Activated B cell treated with CpG ODN at 0.5 μM for 24 hours (primary cell): ENCODE measurements around the gene NDUFB11. TPM values are rescaled to one million over a fixed set of nuclear protein-coding genes. Genes with fewer than 3 reads are reported as not detected.

ENCODE experiments used
- ATAC-seq: fragments of 200-7000 bp; cut with Tn5 transposase; one replicate; pipeline ENCODE4 v1.10.0; 2021; ENCODE audit warnings: low read depth, mild to moderate bottlenecking, moderate library complexity
- CTCF ChIA-PET: fragments of 350-600 bp; sonication (Branson Sonifier 250); formaldehyde crosslinking; loops from one replicate; lab custom pipeline; 2021; ENCODE audit warnings: antibody characterized with exemption; lab: Charles Lee
- POLR2A ChIA-PET: fragments of 350-600 bp; sonication (Branson Sonifier 250); formaldehyde crosslinking; loops from one replicate; lab custom pipeline; 2021; ENCODE audit warnings: antibody characterized with exemption; lab: Charles Lee
- DNase-seq: peaks from one replicate; pipeline ENCODE4 v3.0.0; 2022
- H3K27ac Mint-ChIP-seq: one replicate; pipeline ENCODE4 v1.8.0; 2020; ENCODE audit warnings: mixed read lengths
- H3K27me3 Mint-ChIP-seq: one replicate; pipeline ENCODE4 v1.8.0; 2021; ENCODE audit warnings: mixed read lengths
- H3K36me3 Mint-ChIP-seq: one replicate; pipeline ENCODE4 v1.8.0; 2021; ENCODE audit warnings: low read depth, mixed read lengths
- H3K4me1 Mint-ChIP-seq: one replicate; pipeline ENCODE4 v1.8.0; 2021; ENCODE audit warnings: mixed read lengths
- H3K4me3 Mint-ChIP-seq: one replicate; pipeline ENCODE4 v1.8.0; 2020; ENCODE audit warnings: mild to moderate bottlenecking, mixed read lengths
- H3K9me3 Mint-ChIP-seq: one replicate; pipeline ENCODE4 v1.8.0; 2020; ENCODE audit warnings: mixed read lengths
- intact Hi-C: fragments of 100-400 bp; cut with micrococcal nuclease; formaldehyde crosslinking; loops from one replicate; pipeline ENCODE4 v1.15.1; 2024
- total RNA-seq: library from RNA; stranded (reverse); gene quantifications from 2 replicates; pipeline ENCODE4 v1.2.3, GENCODE V29; 2022
- TF ChIP-seq, protein P1 (sequence below): fragments of 200-600 bp; IDR thresholded peaks from one replicate; pipeline ENCODE4 v1.8.0; 2022; ENCODE audit warnings: antibody characterized with exemption, mild to moderate bottlenecking

Gene NDUFB11
- total RNA-seq, 1 donor from 2014 or later: 73.3 TPM

DNA sequence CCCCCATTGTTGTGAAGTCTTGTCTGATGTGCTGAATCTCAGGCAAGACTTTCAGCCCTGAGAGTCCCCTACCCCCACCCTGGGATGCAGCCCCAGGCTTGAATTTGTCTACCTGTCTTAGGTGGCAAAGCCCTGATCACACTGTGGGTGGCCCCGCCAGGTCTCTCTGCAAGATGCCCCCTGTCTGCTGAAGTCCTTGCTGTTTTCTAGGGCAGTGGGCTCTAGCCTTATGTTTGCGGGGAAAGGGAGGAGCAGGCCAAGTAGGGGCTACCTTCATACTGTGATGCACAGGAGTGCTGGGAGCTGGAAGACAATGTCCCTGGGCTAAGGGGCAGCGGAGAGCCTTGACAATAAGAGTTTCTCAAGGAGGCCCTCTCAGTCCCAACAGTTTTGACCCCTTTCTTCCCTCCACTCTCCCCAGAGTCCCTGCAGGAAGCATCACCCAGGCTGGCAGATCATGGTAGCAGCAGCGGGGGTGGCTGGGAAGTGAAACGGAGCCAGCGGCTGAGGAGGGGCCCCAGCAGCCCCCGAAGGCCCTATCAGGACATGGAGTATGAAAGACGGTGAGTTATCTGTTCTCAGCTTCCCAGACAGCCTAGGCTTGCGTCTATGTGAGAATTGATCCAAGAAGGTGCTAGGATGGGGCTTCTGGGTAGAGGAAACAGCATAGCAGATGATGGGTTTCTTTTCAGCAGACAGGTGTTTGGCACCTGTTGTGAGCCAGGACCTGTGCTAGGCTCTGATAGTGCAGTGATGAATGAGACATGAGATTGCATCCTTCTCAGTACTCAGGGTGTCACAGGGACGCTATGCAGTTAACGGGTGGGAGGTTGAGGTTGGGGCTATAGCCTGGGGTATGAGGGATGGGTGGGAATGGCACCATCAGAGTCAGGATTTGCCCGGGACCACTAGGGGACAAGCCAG is 2.7 kb upstream of the NDUFB11 start:
- Mint-ChIP-seq H3K4me1 (peaks cover 32% of the 10 kb centered on the region), H3K27me3 (no peaks in the 10 kb centered on the region), H3K4me3 (peak overlapping the region; percentile 50), H3K9me3 (no peaks in the 10 kb centered on the region), H3K27ac (no peak overlapping the region), H3K36me3 (peaks cover 30% of the 10 kb centered on the region)
- ATAC-seq (no peak), DNase-seq (no peak)
- TF ChIP-seq, protein P1, sequence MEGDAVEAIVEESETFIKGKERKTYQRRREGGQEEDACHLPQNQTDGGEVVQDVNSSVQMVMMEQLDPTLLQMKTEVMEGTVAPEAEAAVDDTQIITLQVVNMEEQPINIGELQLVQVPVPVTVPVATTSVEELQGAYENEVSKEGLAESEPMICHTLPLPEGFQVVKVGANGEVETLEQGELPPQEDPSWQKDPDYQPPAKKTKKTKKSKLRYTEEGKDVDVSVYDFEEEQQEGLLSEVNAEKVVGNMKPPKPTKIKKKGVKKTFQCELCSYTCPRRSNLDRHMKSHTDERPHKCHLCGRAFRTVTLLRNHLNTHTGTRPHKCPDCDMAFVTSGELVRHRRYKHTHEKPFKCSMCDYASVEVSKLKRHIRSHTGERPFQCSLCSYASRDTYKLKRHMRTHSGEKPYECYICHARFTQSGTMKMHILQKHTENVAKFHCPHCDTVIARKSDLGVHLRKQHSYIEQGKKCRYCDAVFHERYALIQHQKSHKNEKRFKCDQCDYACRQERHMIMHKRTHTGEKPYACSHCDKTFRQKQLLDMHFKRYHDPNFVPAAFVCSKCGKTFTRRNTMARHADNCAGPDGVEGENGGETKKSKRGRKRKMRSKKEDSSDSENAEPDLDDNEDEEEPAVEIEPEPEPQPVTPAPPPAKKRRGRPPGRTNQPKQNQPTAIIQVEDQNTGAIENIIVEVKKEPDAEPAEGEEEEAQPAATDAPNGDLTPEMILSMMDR: no peak
- ChIA-PET POLR2A (no interaction called here), CTCF (no interaction called here)
- intact Hi-C loops: no loop called here

DNA sequence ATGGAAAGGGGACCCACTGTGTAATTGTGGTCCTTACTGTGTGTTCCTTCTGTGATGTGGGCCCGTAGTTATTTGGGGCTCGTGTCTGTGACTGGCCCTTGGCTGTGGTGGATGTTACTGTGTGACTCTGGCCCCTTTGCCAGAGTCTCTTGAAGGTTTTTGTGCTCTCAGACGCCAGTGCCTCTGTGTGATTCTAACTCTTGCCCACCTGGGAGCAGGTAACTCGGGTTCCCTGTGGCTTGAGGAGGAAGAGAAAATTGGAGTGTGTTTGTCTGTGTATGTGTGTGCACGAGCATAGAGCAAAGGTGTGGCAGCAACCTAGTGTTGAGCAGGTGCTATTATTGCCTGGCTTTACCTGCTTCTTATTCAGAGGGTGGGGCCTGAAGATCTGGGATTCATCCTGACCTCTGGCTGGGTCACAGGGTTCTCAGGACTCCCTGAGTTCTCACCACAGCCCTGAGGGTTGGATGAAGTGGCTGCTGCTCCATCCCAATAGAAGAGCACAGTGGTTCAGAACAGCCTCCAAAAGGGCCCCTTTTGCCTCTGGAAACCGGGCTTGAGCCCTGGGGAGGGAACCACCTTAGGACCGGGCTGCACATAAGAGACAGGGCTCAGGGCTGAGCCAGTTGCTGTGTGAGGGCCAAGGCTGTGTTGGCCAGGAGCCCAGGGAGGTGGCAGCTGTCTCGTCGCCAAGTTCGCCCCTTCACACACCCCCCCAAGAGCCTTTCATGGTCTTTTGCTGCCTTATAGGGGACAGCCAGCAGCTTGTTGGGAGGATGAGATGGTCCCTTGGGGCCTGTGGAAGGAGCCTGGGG is 1.8 kb upstream of the NDUFB11 start:
- Mint-ChIP-seq H3K4me1 (peaks cover 30% of the 10 kb centered on the region), H3K27ac (peak overlapping the region; percentile 97), H3K9me3 (no peaks in the 10 kb centered on the region), H3K4me3 (peak overlapping the region; percentile 96), H3K36me3 (peaks cover 29% of the 10 kb centered on the region), H3K27me3 (no peaks in the 10 kb centered on the region)
- ATAC-seq: no peak
- CTCF ChIA-PET: no interaction called here
- intact Hi-C loops: no loop called here
- TF ChIP-seq, protein P1: no peak
- POLR2A ChIA-PET: no interaction called here
- no peak for DNase-seq

GRCh38 chrX:47145395-47146120 is 1.1 kb upstream of the NDUFB11 start:
- peaks cover 30% of the 10 kb centered on the region for H3K4me1 Mint-ChIP-seq
- H3K4me3 Mint-ChIP-seq: peak overlapping the region; percentile 96
- CTCF ChIA-PET: interaction anchor here (0.8 to 1.2 kb wide), 3 partner anchors 10 to 245 kb away, joined by 3 read pairs; no protein-coding TSS in a partner anchor
- peak; percentile 23 for ATAC-seq
- H3K27me3 Mint-ChIP-seq: no peaks in the 10 kb centered on the region
- intact Hi-C loops: loop anchor here (1.0 to 2.0 kb wide), 7 partner anchors 16 to 505 kb away; partner anchors contain the start of genes ARAF, CDK16, ELK1 and USP11
- DNase-seq: no peak
- no peaks in the 10 kb centered on the region for H3K9me3 Mint-ChIP-seq
- H3K27ac Mint-ChIP-seq: peak overlapping the region; percentile 97
- POLR2A ChIA-PET: interaction anchor here (0.6 to 2.4 kb wide), 17 partner anchors 7 to 1857 kb away, joined by 3 to 34 read pairs (median 4); partner anchors contain the start of genes CDK16, ELK1, GRIPAP1 and JADE3
- TF ChIP-seq, protein P1: no peak
- H3K36me3 Mint-ChIP-seq: peaks cover 31% of the 10 kb centered on the region

- Mint-ChIP-seq H3K27me3 (no peaks in the 10 kb centered on the region), H3K4me3 (peak overlapping the region; percentile 96), H3K4me1 (peaks cover 30% of the 10 kb centered on the region), H3K27ac (peak overlapping the region; percentile 97), H3K9me3 (no peaks in the 10 kb centered on the region), H3K36me3 (peaks cover 33% of the 10 kb centered on the region)
- TF ChIP-seq, protein P1: no peak
- intact Hi-C loops: loop anchor here (2.0 kb wide), 2 partner anchors 223 to 507 kb away; partner anchors contain the start of gene ELK1
- POLR2A ChIA-PET: interaction anchor here (0.6 to 2.4 kb wide), 15 partner anchors 9 to 1325 kb away, joined by 3 to 34 read pairs (median 6); partner anchors contain the start of genes CDK16, JADE3, RP2 and USP11
- ATAC-seq: peak; percentile 2
- CTCF ChIA-PET: interaction anchor here (0.6 to 1.2 kb wide), 3 partner anchors 15 to 47 kb away, joined by 3 to 4 read pairs (median 3); no protein-coding TSS in a partner anchor
- DNase-seq: no peak
Measured at GRCh38 chrX:47143894-47144625, 442 bp downstream of the NDUFB11 start.
